HG02884 (cell line): ENCODE measurements around the gene MARK2.
"Not testable (repeated sequence)": the region's sequence is repeated elsewhere in the genome, so short reads cannot be mapped to it uniquely, and the experiment has no call there.

Experiments used
- ATAC-seq: cut with Tn5 transposase; IDR thresholded peaks from one replicate; pipeline ENCODE4 v1.9.1; 2021; ENCODE audit warnings: mild to moderate bottlenecking, moderate library complexity; ENCODE audit not compliant: unreplicated experiment

MARK2 gene

DNA sequence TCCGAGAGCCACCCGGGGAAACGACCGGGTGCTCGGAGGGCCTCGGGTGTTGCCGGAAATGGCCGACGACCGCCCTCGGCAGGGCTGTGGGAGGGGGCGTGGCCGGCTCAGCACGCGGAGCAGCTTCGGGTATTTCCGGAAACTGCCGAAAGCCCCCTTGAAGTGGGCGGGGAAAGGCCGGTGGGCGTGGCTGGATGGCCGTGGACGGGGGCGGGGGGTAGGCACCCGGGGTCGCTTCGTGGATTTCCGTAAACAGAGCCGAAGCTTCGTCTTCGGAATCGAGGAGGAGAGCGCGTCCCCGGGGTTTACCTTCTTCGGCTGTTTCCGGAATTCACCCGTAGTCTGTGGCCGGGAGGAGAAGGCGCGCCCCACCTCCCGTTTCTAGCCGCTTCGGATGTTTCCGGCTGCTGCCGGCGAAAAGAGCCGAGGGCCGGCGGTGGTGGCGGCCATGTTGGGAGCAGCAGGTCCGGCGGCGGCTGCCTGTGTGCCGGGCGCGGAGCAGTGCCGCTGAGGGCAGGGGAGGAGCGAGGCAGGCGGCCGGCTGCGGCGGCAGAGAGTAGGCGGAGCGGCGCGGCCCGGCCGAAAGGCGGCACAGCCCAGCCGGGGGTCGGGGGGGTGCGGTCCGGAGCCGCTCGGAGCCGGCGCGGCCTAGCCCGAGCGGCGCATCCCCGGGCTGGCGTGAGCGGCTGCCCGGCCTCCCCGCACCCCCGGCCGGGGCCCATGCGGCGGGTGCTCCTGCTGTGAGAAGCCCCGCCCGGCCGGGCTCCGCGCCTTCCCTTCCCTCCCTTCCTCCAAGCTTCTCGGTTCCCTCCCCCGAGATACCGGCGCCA lies at the start of gene MARK2:
MARK2 (plus strand) TSS at position 433 of the 830 bp plus-strand sequence; CDS start at position 830, 397 bp downstream.
- ATAC-seq = peak; percentile 69

DNA sequence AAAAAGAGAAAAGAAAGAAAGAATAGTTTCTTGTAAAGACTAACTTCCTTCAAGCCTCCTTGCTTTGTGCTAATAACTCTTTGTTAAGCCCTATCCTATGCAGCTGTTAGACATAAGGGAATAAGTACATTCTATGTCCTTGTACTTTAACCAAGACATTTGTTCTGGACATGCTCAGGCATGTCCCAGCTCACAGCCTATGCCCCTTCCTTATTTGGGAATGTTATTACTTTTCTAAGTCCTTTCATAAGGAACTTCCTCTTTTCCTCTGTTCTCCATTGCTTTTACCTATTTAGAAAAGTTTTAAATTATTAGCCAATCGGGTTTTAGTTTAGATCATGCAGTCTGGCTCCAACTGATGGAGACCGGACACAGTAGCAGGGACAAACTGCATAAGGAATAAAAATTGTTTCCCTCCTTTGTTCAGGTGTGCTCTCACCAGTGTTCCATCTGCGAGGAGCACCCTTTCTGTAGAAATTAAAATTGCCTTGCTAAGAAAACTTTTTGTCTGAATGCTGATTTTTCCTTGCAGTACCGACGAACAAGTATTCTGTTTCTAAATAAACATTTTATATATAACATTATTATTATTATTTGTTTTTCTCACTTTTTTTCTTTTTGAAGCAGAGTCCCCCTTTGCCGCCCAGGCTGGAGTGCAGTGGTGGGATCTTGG lies 47.3 kb upstream of the MARK2 start:
- ATAC-seq = no peak

DNA sequence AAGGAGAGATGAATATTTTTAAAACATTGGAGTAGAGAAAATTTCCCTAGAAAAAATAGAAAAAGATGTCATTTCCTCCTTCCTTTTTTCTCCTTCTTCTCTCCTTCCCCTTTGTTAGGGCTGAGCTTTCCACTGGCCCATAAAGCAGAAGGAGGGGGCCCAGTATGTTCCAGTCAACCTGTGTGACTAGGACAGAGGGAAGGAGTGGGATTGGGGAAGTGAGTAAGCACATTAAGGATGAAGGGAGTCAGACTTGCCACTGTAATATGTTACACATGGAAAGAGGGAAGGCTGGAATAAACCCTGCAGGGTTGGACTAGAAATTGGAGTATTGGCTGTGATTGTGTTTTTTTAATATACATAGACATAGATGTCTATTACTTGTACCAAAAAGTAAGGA lies 45.7 kb upstream of the MARK2 start:
- no peak for ATAC-seq

DNA sequence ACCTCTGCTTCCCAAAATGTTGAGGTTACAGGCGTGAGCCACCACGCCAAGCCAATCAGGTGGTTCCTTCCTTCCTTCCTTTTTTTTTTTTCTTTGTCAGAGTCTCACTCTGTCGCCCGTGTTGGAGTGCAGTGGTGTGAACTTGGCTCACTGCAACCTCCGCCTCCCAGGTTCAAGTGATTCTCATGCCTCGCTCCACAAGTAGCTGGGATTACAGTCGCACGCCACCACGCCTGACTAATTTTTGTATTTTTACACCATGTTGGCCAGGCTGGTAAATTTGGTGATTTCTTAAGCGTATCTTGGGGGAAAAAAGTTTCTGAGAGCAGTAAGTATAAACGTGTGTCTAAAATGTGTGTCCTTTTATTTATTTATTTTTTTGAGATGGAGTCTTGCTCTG lies 43.8 kb upstream of the MARK2 start:
- no peak for ATAC-seq

DNA sequence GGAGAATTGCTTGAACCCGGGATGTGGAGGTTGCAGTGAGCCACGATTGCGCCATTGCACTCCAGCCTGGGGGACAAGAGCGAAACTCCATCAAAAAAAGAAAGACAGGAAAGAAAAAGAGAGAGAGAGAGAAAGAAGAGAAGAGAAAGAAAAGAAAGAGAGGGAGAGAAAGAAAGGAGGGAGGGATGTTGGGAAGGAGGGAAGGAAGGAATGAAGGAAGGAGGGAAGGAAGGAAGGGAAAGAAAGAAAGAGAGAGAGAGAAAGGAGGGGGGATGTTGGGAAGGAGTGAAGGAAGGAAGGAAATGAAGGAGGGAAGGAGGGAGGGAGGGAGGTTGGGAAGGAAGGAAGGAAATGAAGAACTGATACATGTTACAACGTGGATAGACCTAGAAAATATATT lies 38.0 kb upstream of the MARK2 start:
- ATAC-seq = no peak

DNA sequence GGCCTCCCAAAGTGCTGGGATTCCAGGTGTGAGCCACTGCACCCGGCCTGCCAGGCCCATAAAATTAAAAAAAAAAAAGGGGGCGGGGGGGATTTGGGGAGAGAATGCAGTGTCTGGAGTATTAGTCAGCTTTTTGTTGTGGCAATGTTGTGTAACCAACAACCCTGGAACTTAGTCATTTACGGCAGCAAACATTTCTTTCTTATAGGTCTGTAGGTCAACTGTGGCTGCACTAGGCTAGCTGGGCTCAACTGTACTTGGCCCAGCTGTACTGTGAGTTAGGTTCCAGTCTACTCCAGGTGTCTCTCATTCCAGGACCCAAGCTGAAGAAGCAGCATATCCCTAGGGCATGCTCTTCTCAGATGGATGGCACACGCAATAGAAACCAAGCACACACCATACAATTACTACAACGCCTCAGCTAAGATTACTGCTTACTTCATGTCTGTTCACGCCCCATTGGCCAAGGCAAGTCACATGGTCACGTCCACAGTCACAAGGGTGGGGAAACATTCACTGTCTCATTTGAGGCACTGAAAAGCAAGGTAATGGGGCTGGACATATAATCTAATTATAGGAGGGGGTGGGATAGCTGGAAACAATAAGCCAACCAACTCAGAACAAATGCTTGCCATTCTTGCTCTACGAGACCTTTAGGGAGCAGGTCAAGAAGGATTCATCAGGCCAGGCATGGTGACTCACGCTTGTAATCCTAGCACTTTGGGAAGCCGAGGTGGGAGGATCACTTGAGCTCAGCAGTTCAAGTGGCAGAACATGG lies 36.1 kb upstream of the MARK2 start:
- no peak for ATAC-seq

DNA sequence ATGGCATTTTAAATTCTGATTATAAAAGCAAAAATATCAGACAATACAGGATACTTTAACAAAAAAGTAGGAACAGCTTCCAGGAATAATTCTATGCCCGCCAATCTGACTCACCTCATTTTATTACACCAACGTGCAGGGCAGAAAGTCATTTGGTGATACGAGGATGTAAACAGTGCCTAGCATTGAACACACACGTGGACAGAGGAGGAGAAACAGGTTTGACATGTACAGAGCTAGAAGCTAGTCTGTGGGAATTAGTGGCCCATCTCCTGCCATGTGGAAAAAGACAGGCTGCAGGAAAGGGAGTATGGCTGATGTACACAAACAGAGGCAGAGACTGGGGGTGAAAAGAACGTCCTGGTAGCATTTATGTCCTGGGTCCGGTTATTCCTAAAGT lies 34.7 kb upstream of the MARK2 start:
- ATAC-seq = no peak

DNA sequence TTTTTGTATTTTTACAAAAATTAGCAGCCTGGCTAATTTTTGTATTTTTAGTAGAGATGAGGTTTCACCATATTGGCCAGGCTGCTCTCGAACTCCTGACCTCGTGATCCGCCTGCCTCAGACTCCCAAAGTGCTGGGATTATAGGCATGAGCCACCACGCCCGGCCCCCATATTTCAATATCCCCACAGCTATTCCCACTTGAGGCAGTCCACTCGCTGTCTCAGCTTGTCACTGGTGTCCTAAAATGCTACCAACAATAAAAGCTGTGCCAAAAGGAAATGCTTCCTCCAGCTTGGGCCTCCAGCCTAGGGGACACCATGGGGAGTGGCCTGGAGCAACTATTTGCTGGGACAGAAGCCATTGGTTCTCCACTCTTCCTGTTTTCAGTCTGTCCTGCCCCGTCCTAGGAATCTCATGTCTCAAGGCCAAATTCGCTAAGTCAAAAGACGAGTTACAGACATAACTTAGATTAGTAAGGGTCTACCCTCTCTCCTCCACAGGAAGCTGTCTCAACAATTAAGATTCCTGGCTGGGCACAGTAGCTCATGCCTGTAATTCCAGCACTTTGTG lies 33.0 kb upstream of the MARK2 start:
- ATAC-seq = no peak

DNA sequence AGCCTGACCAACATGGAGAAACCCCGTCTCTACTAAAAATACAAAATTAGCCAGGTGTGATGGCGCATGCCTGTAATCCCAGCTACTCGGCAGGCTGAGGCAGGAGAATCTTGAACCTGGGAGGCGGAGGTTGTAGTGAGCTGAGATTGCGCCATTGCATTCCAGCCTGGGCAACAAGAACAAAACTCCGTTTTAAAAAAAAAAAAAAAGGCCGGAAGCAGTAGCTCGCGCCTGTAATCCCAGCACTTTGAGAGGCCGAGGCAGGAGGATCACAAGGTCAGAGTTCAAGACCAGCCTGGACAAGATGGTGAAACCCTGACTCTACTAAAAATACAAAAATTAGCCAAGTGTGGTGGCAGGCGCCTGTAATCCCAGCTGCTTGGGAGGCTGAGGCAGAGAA lies 28.5 kb upstream of the MARK2 start:
- ATAC-seq = not testable (repeated sequence)

DNA sequence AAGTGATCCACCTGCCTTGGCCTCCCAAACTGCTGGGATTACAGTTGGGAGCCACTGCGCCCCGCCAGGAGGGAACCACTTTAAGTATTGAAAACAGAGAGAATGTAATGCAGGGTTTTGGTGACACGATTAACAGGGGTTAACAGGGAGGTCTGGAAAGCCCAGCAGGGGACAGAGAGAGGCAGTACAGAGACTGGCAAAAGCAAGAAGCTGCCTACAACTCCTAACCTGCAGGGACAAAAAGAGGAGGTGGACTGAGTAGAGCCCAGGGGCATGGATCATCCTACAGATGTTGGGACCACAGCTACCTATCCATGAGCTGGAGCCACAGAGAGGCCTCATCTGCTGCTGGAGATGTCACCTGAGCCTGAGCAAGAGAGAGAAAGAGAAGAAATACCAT lies 27.4 kb upstream of the MARK2 start:
- no peak for ATAC-seq

DNA sequence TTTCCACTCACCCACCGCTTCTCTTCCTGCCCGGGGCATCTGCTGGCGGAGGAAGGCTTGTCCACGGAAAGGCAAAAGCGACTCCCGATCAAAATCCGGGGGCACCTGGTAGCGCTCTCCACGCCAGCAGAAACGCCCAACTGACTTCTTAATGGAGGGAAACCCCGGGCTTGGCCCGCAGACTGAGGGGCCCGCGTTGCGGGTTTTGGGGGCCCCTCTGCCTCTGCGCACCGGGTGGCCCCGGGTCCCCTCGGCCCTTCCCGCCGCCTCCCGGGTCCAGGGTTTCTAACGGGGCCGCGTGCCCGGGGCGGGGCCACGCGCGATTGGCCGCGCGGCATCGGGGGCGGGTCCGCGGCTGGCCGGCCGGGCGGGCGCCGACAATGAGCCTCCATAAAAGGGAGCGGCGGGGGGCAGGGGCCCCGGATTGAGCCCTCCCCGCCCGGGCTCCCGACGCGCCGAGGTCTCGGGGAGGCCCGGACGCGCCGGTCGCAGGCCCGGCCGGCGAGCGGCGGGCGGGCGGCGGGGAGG lies 25.8 kb upstream of the MARK2 start, which contains the start of gene SPINDOC:
SPINDOC (plus strand) TSS at position 422 of the 528 bp plus-strand sequence. CDS start 231 bp downstream, outside the sequence.
- peak; percentile 82 for ATAC-seq

DNA sequence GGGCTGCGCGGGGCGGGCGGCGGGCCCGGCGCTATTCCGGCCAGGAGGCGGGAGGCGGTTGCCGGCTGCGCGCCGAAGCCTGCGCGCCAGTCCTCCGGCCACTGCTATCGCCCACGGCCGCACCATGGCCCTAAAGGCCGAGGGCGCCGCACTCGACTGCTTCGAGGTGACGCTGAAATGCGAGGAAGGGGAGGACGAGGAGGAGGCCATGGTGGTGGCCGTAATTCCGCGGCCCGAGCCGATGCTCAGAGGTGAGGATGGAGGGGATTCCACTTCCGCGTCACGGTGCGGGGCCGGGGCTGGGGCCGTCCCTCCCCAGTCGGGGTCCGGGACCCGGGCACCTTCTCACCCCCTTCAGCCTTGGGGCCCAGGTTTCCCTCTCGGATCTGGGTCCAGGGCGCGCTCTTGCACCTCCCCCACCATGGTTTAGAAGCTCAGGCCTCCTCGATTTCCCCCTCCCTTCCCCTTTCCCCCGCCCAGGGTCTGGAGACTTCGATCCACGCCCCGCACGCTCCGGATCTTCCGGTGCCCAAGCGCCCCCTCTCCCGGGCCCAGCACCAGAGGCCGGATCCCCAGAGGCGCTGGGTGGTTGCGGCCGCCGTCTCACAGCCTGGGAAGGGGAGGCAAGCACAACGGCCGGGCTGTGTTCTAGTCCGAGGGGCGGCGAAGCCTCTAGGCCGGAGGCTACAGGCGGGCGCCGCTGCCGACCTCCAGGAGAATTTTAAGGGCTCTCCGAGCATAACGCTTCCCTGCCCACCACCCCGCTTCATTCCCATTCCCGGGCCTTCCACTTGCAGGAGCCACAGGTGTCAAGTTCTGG lies 25.1 kb upstream of the MARK2 start:
- ATAC-seq = peak; percentile 19

DNA sequence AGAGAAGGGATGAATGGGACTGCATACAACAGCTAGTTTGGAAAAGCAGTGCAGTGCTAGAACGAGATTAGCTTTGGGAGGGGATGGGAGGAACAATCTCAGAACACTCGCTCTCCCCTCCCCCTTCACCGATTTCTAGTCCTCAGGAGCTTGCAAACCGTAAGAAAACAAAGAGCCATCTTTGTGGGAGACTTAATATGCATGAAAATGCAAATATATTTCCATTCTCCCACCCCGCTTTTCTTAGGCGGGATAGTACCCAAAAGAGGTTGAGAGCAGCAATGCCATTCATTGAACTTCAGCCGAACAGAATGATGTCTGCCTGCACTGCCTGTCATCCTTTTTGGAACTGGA lies 24.6 kb upstream of the MARK2 start:
- ATAC-seq = no peak

DNA sequence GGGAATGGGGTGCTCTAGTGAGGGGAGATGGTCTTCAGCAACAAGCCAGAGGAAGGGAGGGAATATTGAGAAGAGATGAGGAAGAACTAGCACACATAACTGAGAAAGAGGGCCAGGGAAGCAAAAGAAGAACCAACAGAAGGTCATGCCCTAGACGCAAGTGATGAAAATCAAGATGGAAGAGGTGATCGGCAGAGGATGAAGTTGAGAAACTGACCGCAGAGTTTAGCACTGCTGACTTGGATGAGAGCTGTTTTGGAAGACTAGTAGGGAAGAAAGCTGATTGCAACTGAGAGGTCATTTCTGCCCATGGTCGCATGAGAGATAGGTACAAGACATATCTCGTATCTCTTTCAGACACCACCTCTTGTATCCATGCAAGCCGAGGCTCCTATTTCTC lies 22.7 kb upstream of the MARK2 start:
- no peak for ATAC-seq

DNA sequence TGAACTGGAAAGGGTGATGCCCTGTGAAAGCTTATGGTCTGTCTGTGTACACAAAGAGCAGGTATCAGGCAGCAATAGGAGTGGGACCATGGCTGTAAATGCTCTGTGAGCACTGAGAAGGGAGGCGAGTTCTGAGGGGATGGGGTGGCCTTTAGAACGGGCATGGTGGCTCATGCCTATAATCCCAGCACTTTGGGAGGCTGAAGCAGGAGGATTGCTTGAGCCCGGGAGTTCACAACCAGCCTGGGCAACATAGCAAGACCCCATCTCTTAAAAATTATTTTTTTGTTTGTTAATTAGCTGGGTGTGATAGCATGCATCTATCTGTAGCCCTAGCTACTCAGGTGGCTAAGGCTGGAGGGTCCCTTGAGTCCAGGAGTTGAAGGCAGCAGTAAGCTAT lies 22.2 kb upstream of the MARK2 start:
- ATAC-seq = no peak

DNA sequence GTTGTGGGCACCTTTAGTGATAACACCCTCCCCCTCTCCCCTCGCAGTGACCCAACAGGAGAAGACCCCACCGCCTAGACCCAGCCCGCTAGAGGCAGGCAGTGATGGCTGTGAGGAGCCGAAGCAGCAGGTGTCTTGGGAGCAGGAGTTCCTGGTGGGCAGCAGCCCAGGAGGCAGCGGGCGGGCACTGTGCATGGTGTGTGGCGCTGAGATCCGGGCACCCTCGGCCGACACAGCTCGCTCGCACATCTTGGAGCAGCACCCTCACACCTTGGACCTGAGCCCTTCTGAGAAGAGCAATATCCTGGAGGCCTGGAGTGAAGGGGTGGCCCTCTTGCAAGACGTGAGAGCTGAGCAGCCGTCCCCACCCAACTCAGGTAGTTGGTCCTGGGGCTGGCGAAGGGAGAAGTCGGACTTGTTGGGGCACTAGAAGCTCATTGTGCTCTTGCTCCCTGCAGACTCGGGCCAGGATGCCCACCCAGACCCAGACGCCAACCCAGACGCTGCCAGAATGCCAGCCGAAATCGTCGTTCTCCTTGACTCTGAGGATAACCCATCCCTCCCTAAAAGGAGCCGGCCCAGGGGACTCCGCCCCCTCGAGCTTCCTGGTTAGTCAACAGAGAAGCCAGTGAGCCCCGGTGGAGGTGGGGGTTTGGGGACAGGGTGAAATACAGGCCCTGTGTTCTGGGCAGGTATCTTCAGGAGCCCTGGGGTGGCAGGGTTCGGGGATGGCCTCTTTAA lies 21.0 kb upstream of the MARK2 start:
- ATAC-seq = no peak

DNA sequence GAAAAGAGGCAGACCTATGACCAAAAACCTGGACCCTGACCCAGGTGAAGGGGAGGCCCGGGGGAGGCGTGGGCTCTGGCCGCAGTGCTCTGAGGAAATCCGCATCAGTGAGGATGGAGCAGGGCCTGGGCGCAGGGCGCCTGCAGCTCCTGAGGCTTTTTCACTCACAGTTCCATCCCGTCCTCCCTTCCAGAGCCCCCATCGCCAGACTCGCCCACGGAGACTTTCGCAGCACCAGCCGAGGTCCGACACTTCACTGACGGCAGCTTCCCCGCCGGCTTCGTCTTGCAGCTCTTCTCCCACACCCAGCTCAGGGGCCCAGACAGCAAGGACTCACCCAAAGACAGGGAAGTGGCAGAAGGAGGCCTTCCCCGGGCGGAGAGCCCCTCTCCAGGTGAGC lies 20.3 kb upstream of the MARK2 start:
- ATAC-seq = no peak

DNA sequence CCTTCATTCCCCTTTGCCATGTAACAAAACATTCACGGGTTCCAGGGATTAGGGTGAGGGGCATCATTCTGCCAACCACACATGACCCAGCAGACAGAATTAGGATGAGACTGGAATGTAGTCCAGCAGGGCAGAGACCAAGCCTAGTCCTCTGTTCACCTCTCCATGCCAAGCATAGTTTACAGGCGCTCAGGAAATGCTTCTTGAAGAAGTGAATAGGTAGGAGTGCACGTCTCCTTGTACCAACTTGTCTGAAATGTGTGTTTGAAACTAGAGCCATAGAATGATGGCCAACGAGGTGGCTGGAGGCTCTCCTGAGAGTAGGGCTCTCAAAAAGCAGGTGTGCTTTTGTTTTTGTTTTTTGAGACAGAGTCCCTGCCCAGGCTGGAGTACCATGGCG lies 17.5 kb upstream of the MARK2 start:
- no peak for ATAC-seq

DNA sequence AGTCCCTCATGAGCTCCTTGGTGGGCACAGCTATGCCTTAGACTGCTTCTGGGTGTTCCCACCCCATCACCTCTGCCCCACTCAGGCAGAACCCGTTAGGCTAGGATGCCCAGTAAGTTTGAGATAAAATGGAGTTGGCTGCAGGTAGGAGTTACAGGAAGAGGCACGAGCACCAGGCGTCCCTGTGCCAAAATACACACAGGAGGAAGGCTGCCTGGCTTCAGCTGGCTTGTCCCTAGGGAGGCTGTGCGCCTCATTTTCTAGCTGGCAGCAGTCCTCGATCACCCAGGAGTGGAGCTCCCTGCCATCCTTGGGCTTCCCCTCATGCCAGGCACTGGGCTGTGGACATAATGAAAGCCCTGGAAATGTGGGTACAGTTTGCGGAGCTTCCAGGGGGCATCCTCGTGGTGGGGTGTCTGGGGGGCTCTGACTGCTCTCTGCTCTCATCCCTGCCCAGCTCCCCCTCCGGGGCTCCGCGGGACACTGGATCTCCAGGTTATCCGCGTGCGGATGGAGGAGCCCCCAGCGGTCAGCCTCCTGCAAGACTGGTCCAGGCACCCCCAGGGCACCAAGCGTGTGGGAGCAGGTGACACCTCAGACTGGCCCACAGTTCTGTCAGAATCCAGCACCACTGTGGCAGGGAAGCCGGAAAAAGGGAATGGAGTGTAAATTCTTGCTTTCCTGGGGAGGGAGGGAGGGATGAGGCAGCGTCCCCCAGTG lies 12.3 kb upstream of the MARK2 start:
- no peak for ATAC-seq
